ENCODE measurements around the gene ABCC4. TPM values are rescaled to one million over a fixed set of nuclear protein-coding genes. Genes with fewer than 3 reads are reported as not detected.

ABCC4 gene
- total and polyA plus RNA-seq, 2 of the 13 experiments (the other 11 are each of a cell fraction or from before 2014, with no cell fraction given) = 4.2 to 11.3 TPM

DNA sequence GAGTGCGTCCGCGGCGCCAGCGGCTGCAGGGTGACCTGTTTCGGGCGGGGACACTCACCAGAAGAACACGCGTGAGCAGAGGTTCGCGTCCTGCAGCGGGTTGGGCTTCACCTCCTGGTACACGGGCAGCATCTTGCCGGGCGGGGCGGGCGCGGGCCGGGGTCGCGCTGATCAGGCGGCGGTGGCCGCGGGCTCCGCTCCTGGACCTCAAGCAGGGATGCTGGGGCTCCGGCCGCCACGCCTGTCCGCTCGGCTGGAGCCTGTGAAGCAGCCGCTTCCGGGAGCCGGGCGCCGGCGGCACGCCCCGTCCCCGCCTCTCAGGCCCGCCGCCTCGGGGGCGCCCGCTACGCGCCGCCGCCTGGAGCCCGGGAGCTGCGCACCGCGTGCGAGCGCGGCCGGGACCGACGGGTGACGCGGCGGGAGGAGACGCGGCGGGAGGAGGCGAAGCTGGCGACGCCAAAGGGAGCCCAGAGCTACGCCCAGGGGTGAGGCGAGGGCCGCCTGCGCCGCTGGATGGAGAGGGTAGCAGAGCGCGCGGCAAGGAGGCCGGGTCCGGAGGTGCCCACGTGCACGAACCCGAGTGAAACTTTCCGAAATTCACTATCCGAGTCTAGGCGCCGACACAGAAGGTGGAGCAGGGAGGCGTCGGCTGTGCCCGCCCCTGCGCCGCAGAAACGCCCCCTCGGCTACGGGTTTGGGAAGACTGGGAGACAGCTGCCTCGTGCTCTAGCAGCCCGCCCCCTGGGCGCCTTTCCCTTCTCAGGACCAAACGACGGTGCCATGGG is at the start of gene ABCC4 (continued):
- TF ChIP-seq, protein P1, sequence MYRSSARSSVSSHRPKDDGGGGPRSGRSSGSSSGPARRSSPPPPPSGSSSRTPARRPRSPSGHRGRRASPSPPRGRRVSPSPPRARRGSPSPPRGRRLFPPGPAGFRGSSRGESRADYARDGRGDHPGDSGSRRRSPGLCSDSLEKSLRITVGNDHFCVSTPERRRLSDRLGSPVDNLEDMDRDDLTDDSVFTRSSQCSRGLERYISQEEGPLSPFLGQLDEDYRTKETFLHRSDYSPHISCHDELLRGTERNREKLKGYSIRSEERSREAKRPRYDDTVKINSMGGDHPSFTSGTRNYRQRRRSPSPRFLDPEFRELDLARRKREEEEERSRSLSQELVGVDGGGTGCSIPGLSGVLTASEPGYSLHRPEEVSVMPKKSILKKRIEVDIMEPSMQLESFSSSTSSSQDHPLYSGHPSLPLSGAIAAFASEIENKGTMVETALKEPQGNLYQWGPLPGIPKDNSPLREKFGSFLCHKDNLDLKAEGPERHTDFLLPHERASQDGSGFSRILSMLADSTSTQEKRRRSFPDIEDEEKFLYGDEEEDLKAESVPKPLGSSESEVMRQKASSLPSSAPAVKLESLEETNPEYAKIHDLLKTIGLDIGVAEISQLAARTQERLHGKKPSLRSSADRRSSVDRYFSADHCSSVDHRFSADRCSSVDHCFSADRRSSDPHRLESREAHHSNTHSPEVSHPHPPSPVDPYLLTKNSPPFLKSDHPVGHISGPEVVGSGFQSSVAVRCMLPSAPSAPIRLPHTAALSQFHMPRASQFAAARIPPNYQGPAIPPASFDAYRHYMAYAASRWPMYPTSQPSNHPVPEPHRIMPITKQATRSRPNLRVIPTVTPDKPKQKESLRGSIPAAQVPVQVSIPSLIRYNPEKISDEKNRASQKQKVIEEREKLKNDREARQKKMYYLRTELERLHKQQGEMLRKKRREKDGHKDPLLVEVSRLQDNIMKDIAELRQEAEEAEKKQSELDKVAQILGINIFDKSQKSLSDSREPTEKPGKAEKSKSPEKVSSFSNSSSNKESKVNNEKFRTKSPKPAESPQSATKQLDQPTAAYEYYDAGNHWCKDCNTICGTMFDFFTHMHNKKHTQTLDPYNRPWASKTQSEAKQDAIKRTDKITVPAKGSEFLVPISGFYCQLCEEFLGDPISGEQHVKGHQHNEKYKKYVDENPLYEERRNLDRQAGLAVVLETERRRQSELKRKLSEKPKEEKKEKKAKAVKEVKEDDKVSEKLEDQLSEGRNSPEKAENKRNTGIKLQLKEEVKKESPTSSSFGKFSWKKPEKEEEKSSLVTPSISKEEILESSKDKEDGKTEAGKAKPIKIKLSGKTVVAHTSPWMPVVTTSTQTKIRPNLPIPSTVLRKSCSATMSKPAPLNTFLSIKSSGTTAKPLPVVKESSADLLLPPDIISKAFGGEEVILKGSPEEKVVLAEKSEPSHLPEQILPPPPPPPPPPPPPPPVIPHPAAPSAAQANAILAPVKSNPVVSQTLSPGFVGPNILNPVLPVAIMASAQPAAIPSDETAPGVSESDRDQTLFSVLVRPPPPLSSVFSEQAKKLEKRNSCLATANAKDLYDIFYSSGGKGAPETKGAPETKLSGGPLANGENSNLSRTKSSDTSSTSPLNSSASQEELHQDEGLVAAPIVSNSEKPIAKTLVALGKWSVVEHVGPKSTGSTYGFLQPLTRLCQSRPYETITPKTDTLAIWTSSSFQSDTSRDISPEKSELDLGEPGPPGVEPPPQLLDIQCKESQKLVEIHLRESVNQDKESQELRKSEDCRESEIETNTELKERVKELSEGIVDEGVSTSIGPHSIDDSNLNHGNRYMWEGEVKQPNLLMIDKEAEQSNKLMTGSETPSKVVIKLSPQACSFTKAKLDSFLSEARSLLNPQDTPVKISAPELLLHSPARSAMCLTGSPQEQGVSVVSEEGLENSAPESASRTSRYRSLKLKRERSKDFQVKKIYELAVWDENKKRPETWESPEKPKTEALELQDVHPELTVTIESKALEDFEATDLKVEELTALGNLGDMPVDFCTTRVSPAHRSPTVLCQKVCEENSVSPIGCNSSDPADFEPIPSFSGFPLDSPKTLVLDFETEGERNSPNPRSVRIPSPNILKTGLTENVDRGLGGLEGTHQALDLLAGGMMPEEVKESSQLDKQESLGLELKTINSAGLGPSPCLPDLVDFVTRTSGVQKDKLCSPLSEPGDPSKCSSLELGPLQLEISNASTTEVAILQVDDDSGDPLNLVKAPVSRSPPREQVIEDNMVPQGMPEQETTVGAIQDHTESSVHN (CRISPR knock-in tag; IDR thresholded peaks at IDR 0.05) = no peak
- no peak for TF ChIP-seq PITX1 (CRISPR knock-in tag; IDR thresholded peaks at IDR 0.05)
- 0 out of 2 replicates have a peak, but pooled peaks have one; percentile 52 for TF ChIP-seq TGIF2 (CRISPR knock-in tag; IDR thresholded peaks at IDR 0.05)
- peak; percentile 47; the same call in 1 of the 2 replicates for TF ChIP-seq RAD21 (CRISPR knock-in tag; IDR thresholded peaks at IDR 0.05)
- no peak for TF ChIP-seq IRF2 (CRISPR knock-in tag; IDR thresholded peaks at IDR 0.05)
- TF ChIP-seq ZFP36L1 (CRISPR knock-in tag; IDR thresholded peaks at IDR 0.05) = no peak
- TF ChIP-seq NR2F2 (IDR thresholded peaks at IDR 0.05; ENCODE audit: borderline replicate concordance, low read depth) = no peak
- no peak for TF ChIP-seq PAX8 (CRISPR knock-in tag; IDR thresholded peaks at IDR 0.05; ENCODE audit: borderline replicate concordance)
- TF ChIP-seq NCOA5 (CRISPR knock-in tag; IDR thresholded peaks at IDR 0.05) = no peak
- TF ChIP-seq SNAPC2 (CRISPR knock-in tag; IDR thresholded peaks at IDR 0.05) = 0 out of 2 replicates have a peak, but pooled peaks have one; percentile 30
- TF ChIP-seq ZC3H4 (CRISPR knock-in tag; IDR thresholded peaks at IDR 0.05; ENCODE audit: borderline replicate concordance) = no peak
- TF ChIP-seq, protein P2, sequence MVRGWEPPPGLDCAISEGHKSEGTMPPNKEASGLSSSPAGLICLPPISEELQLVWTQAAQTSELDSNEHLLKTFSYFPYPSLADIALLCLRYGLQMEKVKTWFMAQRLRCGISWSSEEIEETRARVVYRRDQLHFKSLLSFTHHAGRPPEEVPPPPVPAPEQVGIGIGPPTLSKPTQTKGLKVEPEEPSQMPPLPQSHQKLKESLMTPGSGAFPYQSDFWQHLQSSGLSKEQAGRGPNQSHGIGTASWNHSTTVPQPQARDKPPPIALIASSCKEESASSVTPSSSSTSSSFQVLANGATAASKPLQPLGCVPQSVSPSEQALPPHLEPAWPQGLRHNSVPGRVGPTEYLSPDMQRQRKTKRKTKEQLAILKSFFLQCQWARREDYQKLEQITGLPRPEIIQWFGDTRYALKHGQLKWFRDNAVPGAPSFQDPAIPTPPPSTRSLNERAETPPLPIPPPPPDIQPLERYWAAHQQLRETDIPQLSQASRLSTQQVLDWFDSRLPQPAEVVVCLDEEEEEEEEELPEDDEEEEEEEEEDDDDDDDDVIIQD (CRISPR knock-in tag; IDR thresholded peaks at IDR 0.05; ENCODE audit: low read depth) = no peak
- no peak for TF ChIP-seq MYNN (CRISPR knock-in tag; IDR thresholded peaks at IDR 0.05; ENCODE audit: low read depth)
- TF ChIP-seq, protein P3, sequence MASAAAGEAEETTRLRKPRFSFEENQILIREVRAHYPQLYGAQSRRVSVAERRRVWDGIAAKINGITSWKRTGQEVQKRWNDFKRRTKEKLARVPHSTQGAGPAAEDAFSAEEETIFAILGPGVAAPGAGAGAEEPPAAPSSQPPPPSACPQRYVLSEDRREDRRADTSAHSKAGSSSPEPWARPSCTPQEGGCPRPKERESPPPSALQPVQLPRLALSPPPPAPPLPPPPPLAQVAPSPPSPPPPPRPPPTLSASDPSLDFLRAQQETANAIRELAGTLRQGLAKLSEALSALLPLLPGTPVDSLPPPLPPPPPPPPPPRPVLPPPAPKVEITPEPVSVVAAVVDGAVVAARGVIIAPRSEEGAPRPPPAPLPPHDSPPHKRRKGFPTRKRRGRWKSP (CRISPR knock-in tag; IDR thresholded peaks at IDR 0.05) = 0 out of 2 replicates have a peak, but pooled peaks have one; percentile 33
- TF ChIP-seq U2AF1 (optimal IDR thresholded peaks at IDR 0.05; ENCODE audit: low read depth, low read length) = no peak
- TF ChIP-seq CBX1 (IDR thresholded peaks at IDR 0.05; ENCODE audit: low read depth) = no peak
- TF ChIP-seq ZIK1 (CRISPR knock-in tag; IDR thresholded peaks at IDR 0.05; ENCODE audit: borderline replicate concordance, low read depth) = peak; percentile 85; the same call in 1 of the 2 replicates
- TF ChIP-seq, protein P4, sequence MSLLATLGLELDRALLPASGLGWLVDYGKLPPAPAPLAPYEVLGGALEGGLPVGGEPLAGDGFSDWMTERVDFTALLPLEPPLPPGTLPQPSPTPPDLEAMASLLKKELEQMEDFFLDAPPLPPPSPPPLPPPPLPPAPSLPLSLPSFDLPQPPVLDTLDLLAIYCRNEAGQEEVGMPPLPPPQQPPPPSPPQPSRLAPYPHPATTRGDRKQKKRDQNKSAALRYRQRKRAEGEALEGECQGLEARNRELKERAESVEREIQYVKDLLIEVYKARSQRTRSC (CRISPR knock-in tag; IDR thresholded peaks at IDR 0.05; ENCODE audit: low read depth) = no peak

Measured in HepG2 (cell line).